Measurements from ENCODE around the gene RAP1GAP2. TPM values are rescaled to one million over a fixed set of nuclear protein-coding genes. Genes with fewer than 3 reads are reported as not detected.

The RAP1GAP2 gene
- polyA plus RNA-seq, 3 donors, result 1.5 to 48.4 (median 6.1) TPM

DNA sequence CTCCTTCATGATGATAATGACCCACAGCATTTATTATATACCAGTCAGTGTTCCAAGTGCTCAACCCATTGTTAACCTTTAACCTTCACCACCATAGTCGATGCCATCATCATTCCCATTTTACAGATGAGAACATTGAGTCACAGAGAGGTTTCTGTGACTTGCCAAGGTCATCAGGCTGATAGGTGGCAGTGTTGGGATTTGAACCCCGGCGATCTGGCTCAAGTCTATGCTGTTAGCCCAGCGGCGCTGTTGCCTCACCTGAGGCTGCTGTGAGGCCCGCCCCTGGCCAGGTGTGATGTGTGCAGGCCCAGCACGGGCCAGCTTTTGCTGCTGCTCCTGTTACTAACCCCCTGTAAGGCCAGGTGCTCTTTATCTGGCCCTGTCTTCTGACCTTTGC is 166.0 kb downstream of the RAP1GAP2 start:
- 97% methylated on average over 6 of the region's 7 CpGs for WGBS (ENCODE audit: insufficient coverage)
- Histone ChIP-seq H3K4me2 (replicated peaks; ENCODE audit: extremely low read depth, low read length, poor library complexity, severe bottlenecking) (no peak overlapping the region), H4K20me1 (ENCODE audit: insufficient read depth, low read length) (peaks cover 83% of the 10 kb centered on the region), H3K79me2 (ENCODE audit: insufficient read depth, low read length) (peaks cover 9% of the 10 kb centered on the region), H3K27ac (ENCODE audit: low read depth in 1 of 2, low read length in 2 of 2) (no peak overlapping the region), H3K36me3 (replicated peaks in 1 of 2; ENCODE audit: control insufficient read depth in 1 of 2, insufficient read depth in 2 of 2, low read length in 2 of 2) (peaks cover 57 to 81% of the 10 kb centered on the region in 2 donors), H3K9me3 (replicated peaks in 1 of 2; ENCODE audit: control insufficient read depth in 1 of 2, insufficient read depth in 1 of 2, low read length in 2 of 2) (no peaks in the 10 kb centered on the region), H3K9ac (ENCODE audit: insufficient read depth, low read length, poor library complexity, severe bottlenecking) (no peak overlapping the region), H3K4me1 (ENCODE audit: control insufficient read depth in 1 of 2, insufficient read depth in 2 of 2, low read length in 2 of 2) (no peaks in the 10 kb centered on the region), H2AFZ (ENCODE audit: insufficient read depth, low read depth, low read length, poor library complexity, severe bottlenecking) (no peak overlapping the region), H3K27me3 (ENCODE audit: control insufficient read depth in 2 of 2, insufficient read depth in 2 of 2, low read length in 2 of 2) (no peaks in the 10 kb centered on the region), H3K4me3 (replicated peaks in 1 of 3; ENCODE audit: low read depth in 2 of 3, low read length in 3 of 3) (no peak overlapping the region)
- intact Hi-C loops (cut with micrococcal nuclease), result no loop called here
- no peaks in the 10 kb centered on the region for H3K4me1 Mint-ChIP-seq
- H3K9me3 Mint-ChIP-seq, result peaks cover 0 to 2% (median 0%) of the 10 kb centered on the region in 7 donors
- peaks cover 65 to 80% of the 10 kb centered on the region in 2 donors for H3K36me3 Mint-ChIP-seq
- TF ChIP-seq, protein P1, sequence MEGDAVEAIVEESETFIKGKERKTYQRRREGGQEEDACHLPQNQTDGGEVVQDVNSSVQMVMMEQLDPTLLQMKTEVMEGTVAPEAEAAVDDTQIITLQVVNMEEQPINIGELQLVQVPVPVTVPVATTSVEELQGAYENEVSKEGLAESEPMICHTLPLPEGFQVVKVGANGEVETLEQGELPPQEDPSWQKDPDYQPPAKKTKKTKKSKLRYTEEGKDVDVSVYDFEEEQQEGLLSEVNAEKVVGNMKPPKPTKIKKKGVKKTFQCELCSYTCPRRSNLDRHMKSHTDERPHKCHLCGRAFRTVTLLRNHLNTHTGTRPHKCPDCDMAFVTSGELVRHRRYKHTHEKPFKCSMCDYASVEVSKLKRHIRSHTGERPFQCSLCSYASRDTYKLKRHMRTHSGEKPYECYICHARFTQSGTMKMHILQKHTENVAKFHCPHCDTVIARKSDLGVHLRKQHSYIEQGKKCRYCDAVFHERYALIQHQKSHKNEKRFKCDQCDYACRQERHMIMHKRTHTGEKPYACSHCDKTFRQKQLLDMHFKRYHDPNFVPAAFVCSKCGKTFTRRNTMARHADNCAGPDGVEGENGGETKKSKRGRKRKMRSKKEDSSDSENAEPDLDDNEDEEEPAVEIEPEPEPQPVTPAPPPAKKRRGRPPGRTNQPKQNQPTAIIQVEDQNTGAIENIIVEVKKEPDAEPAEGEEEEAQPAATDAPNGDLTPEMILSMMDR (IDR thresholded peaks at IDR 0.05), result no peak
- H3K4me3 Mint-ChIP-seq, result no peak overlapping the region
- no peak for DNase-seq
- peaks cover 0 to 2% (median 0%) of the 10 kb centered on the region in 3 donors for H3K27me3 Mint-ChIP-seq (ENCODE audit: low read depth in 3 of 3)
- no peak overlapping the region for H3K27ac Mint-ChIP-seq

DNA sequence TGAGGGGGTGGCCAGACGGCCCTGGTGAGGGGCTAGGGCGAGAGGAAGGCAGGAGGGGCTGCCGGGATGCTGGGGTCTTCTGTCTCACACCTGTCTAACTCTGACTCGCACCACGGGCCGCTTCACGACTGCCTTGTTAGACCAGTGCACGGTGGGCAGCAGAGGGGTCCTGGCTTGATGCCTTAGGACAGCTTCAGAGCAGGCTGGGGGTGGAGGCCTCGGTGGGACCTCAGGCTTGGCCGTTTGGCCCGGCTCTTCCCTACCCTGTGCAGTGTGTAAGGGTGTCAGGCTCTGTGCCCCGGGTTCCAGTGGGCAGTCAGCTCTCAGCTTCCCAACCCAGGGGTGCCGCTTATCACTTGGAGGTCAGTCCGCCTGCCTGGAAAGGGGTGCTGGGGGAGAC is 166.5 kb downstream of the RAP1GAP2 start:
- no peaks in the 10 kb centered on the region for H3K4me1 Mint-ChIP-seq
- peaks cover 66 to 81% of the 10 kb centered on the region in 2 donors for H3K36me3 Mint-ChIP-seq
- Histone ChIP-seq H3K9me3 (replicated peaks in 1 of 2; ENCODE audit: control insufficient read depth in 1 of 2, insufficient read depth in 1 of 2, low read length in 2 of 2) (no peaks in the 10 kb centered on the region), H4K20me1 (ENCODE audit: insufficient read depth, low read length) (peaks cover 78% of the 10 kb centered on the region), H3K36me3 (replicated peaks in 1 of 2; ENCODE audit: control insufficient read depth in 1 of 2, insufficient read depth in 2 of 2, low read length in 2 of 2) (peaks cover 59 to 81% of the 10 kb centered on the region in 2 donors), H3K4me2 (replicated peaks; ENCODE audit: extremely low read depth, low read length, poor library complexity, severe bottlenecking) (no peak overlapping the region), H3K79me2 (ENCODE audit: insufficient read depth, low read length) (peaks cover 5% of the 10 kb centered on the region), H3K9ac (ENCODE audit: insufficient read depth, low read length, poor library complexity, severe bottlenecking) (no peak overlapping the region), H3K4me3 (replicated peaks in 1 of 3; ENCODE audit: low read depth in 2 of 3, low read length in 3 of 3) (no peak overlapping the region), H3K27ac (ENCODE audit: low read depth in 1 of 2, low read length in 2 of 2) (no peak overlapping the region), H3K4me1 (ENCODE audit: control insufficient read depth in 1 of 2, insufficient read depth in 2 of 2, low read length in 2 of 2) (no peaks in the 10 kb centered on the region), H3K27me3 (ENCODE audit: control insufficient read depth in 2 of 2, insufficient read depth in 2 of 2, low read length in 2 of 2) (no peaks in the 10 kb centered on the region), H2AFZ (ENCODE audit: insufficient read depth, low read depth, low read length, poor library complexity, severe bottlenecking) (no peak overlapping the region)
- H3K27me3 Mint-ChIP-seq (ENCODE audit: low read depth in 3 of 3), result peaks cover 0 to 2% (median 0%) of the 10 kb centered on the region in 3 donors
- H3K4me3 Mint-ChIP-seq, result no peak overlapping the region
- peaks cover 0 to 5% (median 0%) of the 10 kb centered on the region in 7 donors for H3K9me3 Mint-ChIP-seq
- DNase-seq, result no peak
- WGBS (ENCODE audit: insufficient coverage), result 97% methylated on average over 14 of the region's 14 CpGs
- TF ChIP-seq, protein P1 (IDR thresholded peaks at IDR 0.05), result no peak
- no peak overlapping the region for H3K27ac Mint-ChIP-seq
- intact Hi-C loops (cut with micrococcal nuclease), result no loop called here

Measured in CD14-positive monocyte (primary cell).